Measurements from ENCODE around the gene ZFPL1. TPM values are rescaled to one million over a fixed set of nuclear protein-coding genes. Genes with fewer than 3 reads are reported as not detected.

The ZFPL1 gene
- total and polyA plus RNA-seq, 10 of the 15 experiments (the other 5 are each of a cell fraction or from before 2014, with no cell fraction given): 2.2 to 37.8 (median 27.0) TPM

- TF ChIP-seq ZBTB4 (CRISPR knock-in tag; IDR thresholded peaks at IDR 0.05): no peak
- TF ChIP-seq SUPT20H (IDR thresholded peaks at IDR 0.05; ENCODE audit: borderline replicate concordance, control insufficient read depth, low read depth, low read length): no peak
- TF ChIP-seq MEF2B (IDR thresholded peaks at IDR 0.05; ENCODE audit: partially characterized antibody, poor library complexity, severe bottlenecking): no peak
- TF ChIP-seq ASH2L (IDR thresholded peaks at IDR 0.05; ENCODE audit: borderline replicate concordance, low read depth): peak; percentile 27; the same call in 1 of the 2 replicates
- TF ChIP-seq NFYB (IDR thresholded peaks at IDR 0.05; ENCODE audit: insufficient read depth, low read depth, low read length): no peak
- no peak for TF ChIP-seq BRCA1 (IDR thresholded peaks at IDR 0.05; ENCODE audit: low read depth, low read length)
- no peak for TF ChIP-seq RAD51 (IDR thresholded peaks at IDR 0.05)
- TF ChIP-seq BCL3 (IDR thresholded peaks at IDR 0.05; ENCODE audit: borderline replicate concordance, insufficient read depth, low read depth, low read length, poor library complexity, severe bottlenecking): no peak
- TF ChIP-seq PKNOX1 (IDR thresholded peaks at IDR 0.05): no peak
- peak; percentile 60 for TF ChIP-seq LARP7 (IDR thresholded peaks at IDR 0.05)
- TF ChIP-seq SMARCA5 (IDR thresholded peaks at IDR 0.05): 0 out of 2 replicates have a peak, but pooled peaks have one; percentile 70
- TF ChIP-seq MLLT1 (IDR thresholded peaks at IDR 0.05): peak; percentile 84
- TF ChIP-seq SKIL (IDR thresholded peaks at IDR 0.05; ENCODE audit: low read depth, poor library complexity, severe bottlenecking): no peak
- TF ChIP-seq ZNF207 (IDR thresholded peaks at IDR 0.05; ENCODE audit: borderline replicate concordance): peak; percentile 96
- no peak for TF ChIP-seq NFYA (IDR thresholded peaks at IDR 0.05; ENCODE audit: borderline replicate concordance, low read depth, low read length)
- TF ChIP-seq POLR2AphosphoS2 (IDR thresholded peaks at IDR 0.05; ENCODE audit: low read depth, low read length): peak; percentile 72
- peak; percentile 68 for TF ChIP-seq DPF2 (IDR thresholded peaks at IDR 0.05)
- TF ChIP-seq CBX5 (IDR thresholded peaks at IDR 0.05; ENCODE audit: low read depth): no peak
- TF ChIP-seq PML (IDR thresholded peaks at IDR 0.05; ENCODE audit: low read length): peak; percentile 94
Observed at GRCh38 chr11:65134240-65134951, 50.4 kb downstream of the ZFPL1 start, which contains the start of gene SYVN1 (continued).

All from GM12878 (cell line).